ENCODE measurements around the gene SGO1. TPM values are rescaled to one million over a fixed set of nuclear protein-coding genes. Genes with fewer than 3 reads are reported as not detected.

The SGO1 gene
- total RNA-seq, 2 donors from 2014 or later = 4.0 to 19.5 TPM

DNA sequence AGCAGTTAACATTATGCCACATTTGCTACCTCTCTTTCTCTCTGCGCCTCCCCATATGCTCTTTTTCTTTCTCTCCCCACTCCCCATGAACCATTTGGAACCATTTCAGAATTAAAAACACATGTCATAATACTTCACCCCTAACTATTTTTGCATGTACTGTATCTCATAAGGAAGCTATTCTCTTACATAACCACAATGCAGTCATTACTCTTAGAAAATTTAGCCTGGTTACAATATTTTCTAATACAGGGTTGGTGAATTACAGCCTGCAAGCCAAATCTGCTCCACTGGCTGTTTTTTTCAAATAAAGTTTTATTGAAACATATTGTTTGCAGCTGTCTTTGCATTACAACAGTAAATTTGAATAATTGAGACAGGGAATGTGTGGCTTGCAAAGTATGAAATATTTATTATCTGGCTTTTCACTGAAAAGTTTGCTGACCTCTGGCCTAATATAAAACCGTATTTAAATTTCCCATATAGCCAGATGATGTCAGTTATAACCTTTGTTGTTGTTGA lies 62.8 kb downstream of the SGO1 start:
- Histone ChIP-seq H3K27ac (no peak overlapping the region), H3K36me3 (no peaks in the 10 kb centered on the region), H3K9ac (ENCODE audit: low read depth in 2 of 2, low read length in 2 of 2) (no peak overlapping the region), H3K4me3 (no peak overlapping the region), H3K27me3 (no peaks in the 10 kb centered on the region), H3K4me1 (no peaks in the 10 kb centered on the region), H3K9me3 (no peaks in the 10 kb centered on the region)
- no peak for TF ChIP-seq CTCF (IDR thresholded peaks at IDR 0.05)
- no peak for DNase-seq
- intact Hi-C loops (cut with DNase I) = no loop called here

GRCh38 chr3:20121088-20121487 lies 64.9 kb downstream of the SGO1 start:
- no peak overlapping the region for H3K4me3 ChIP-seq
- no peak for DNase-seq
- intact Hi-C loops (cut with DNase I) = no loop called here
- no peaks in the 10 kb centered on the region for H3K9me3 ChIP-seq
- H3K27me3 ChIP-seq = no peaks in the 10 kb centered on the region
- H3K9ac ChIP-seq (ENCODE audit: low read depth in 2 of 2, low read length in 2 of 2) = no peak overlapping the region
- TF ChIP-seq CTCF (IDR thresholded peaks at IDR 0.05) = no peak
- H3K36me3 ChIP-seq = no peaks in the 10 kb centered on the region
- no peak overlapping the region for H3K27ac ChIP-seq
- no peaks in the 10 kb centered on the region for H3K4me1 ChIP-seq

Small RNA genes within 50 kb of the gene (microRNA-seq; reads per million reads assigned to microRNA genes)
- not detected for gene MIR3135A

Other genes starting within 250 kb of the SGO1 start
- 10 to 100 TPM; 40.4 to 87.1 TPM for gene RAB5A, start 239.1 kb downstream of the SGO1 start, total RNA-seq
- gene PP2D1, start 173.9 kb downstream of the SGO1 start, total RNA-seq = not detected
- gene KAT2B, start 145.8 kb downstream of the SGO1 start, total RNA-seq = 10 to 100 TPM in 1 of 2 donors, 1 to 10 TPM in 1; 8.5 to 25.9 TPM

All from colonic mucosa (tissue), 4 donors.